Measurements from ENCODE around the gene DCAF5.

The DCAF5 gene

DNA sequence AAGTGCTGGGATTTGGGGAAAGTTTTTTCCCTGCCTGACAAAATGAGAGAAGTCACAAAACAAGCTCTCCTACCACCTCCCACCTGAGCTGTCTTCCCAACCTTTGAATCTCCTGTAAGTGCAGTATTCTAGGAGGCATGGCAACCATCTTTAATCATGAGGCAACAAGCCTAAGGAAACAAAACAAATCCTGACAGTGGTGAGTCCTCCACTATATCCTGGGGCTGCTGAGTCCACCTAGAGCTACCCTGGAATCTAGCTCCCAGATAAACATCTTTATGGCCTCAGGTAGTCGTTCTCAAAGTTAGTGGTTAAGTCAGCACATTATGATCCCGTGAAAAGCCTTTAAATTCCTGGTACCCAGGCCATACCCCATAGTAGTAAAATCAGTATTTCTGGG is 151.5 kb downstream of the DCAF5 start:
- no peak overlapping the region for H3K9ac ChIP-seq
- no peaks in the 10 kb centered on the region for H3K4me1 ChIP-seq
- TF ChIP-seq Cebpa-rat (IDR thresholded peaks at IDR 0.05) = no peak
- no peak overlapping the region for H3K4me2 ChIP-seq
- H4K20me1 ChIP-seq = no peaks in the 10 kb centered on the region
- no peak overlapping the region for H3K27ac ChIP-seq
- H3K36me3 ChIP-seq = no peaks in the 10 kb centered on the region
- H3K9me3 ChIP-seq = no peaks in the 10 kb centered on the region
- H3K27me3 ChIP-seq = no peaks in the 10 kb centered on the region
- H3K4me3 ChIP-seq = no peak overlapping the region

Data from BLaER1 (cell line).